Neural cell (in vitro differentiated cells): ENCODE data around the gene FNDC11. TPM values are rescaled to one million over a fixed set of nuclear protein-coding genes. Genes with fewer than 3 reads are reported as not detected.

Experiments used
- H2AFZ ChIP-seq: fragments of 200-600, 300-800 bp; sonication (generic), shearing (Covaris generic); 2 replicates; pipeline ENCODE4 v1.6.0; 2014; ENCODE audit warnings: low read depth, mild to moderate bottlenecking, antibody characterized with exemption, low read length, moderate library complexity
- H3F3A ChIP-seq: fragments of 200-600 bp; shearing (Covaris generic); 2 replicates; pipeline ENCODE4 v1.6.1; 2016; ENCODE audit warnings: mild to moderate bottlenecking, moderate library complexity, mixed read lengths, antibody characterized with exemption, low read length; ENCODE audit not compliant: insufficient read depth, poor library complexity, severe bottlenecking
- H3K27ac ChIP-seq: fragments of 200-600, 300-800 bp; sonication (generic), shearing (Covaris generic); 2 replicates; pipeline ENCODE4 v1.5.1; 2014; ENCODE audit warnings: mild to moderate bottlenecking, low read length, moderate library complexity
- H3K27me3 ChIP-seq: fragments of 300-800, 200-600 bp; sonication (generic), shearing (Covaris generic); 2 replicates; pipeline ENCODE4 v1.6.0; 2014; ENCODE audit warnings: mild to moderate bottlenecking, low read depth, low read length, moderate library complexity; ENCODE audit not compliant: insufficient read depth
- H3K36me3 ChIP-seq: fragments of 300-800, 200-600 bp; sonication (generic), shearing (Covaris generic); 2 replicates; pipeline ENCODE4 v1.5.1; 2014; ENCODE audit warnings: mild to moderate bottlenecking, antibody characterized with exemption, low read length, moderate library complexity; ENCODE audit not compliant: insufficient read depth
- H3K4me2 ChIP-seq: fragments of 300-800, 200-600 bp; sonication (generic), shearing (Covaris generic); 2 replicates; pipeline ENCODE4 v1.6.0; 2014; ENCODE audit warnings: mild to moderate bottlenecking, low read length
- H3K4me3 ChIP-seq: fragments of 300-800, 200-600 bp; sonication (generic), shearing (Covaris generic); 2 replicates; pipeline ENCODE4 v1.5.1; 2014; ENCODE audit warnings: mild to moderate bottlenecking, low read length, moderate library complexity
- H3K79me2 ChIP-seq: fragments of 200-600 bp; shearing (Covaris generic); replicated peaks from 2 replicates; pipeline ENCODE4 v1.6.0; 2014; ENCODE audit warnings: mild to moderate bottlenecking, low read length, moderate library complexity; ENCODE audit not compliant: insufficient read depth
- H3K9ac ChIP-seq: fragments of 300-800, 200-600 bp; sonication (generic), shearing (Covaris generic); 2 replicates; pipeline ENCODE4 v1.6.1; 2016; ENCODE audit warnings: mild to moderate bottlenecking, low read length, mixed read lengths
- H3K9me2 ChIP-seq: fragments of 200-600 bp; shearing (Covaris generic); 2 replicates; pipeline ENCODE4 v1.6.1; 2016; ENCODE audit warnings: mild to moderate bottlenecking, low read length, mixed read lengths; ENCODE audit not compliant: insufficient read depth
- H3K9me3 ChIP-seq: fragments of 200-600, 300-800 bp; sonication (generic), shearing (Covaris generic); 2 replicates; pipeline ENCODE4 v1.6.1; 2016; ENCODE audit warnings: mild to moderate bottlenecking, mixed run types, low read length, moderate library complexity, mixed read lengths
- H4K20me1 ChIP-seq: fragments of 200-600 bp; shearing (Covaris generic); 2 replicates; pipeline ENCODE4 v1.6.1; 2016; ENCODE audit warnings: mild to moderate bottlenecking, mixed run types; ENCODE audit not compliant: insufficient read depth
- CTCF ChIP-seq: fragments of 450-650 bp; IDR thresholded peaks from 2 replicates; pipeline ENCODE4 v1.5.1; 2014; ENCODE audit warnings: antibody characterized with exemption, mild to moderate bottlenecking, moderate library complexity; ENCODE audit not compliant: poor library complexity, severe bottlenecking
- EP300 ChIP-seq: fragments of 450-650 bp; conservative IDR thresholded peaks from 2 replicates; pipeline ENCODE4 v1.6.1; 2014; ENCODE audit warnings: antibody characterized with exemption, mild to moderate bottlenecking, moderate library complexity; ENCODE audit not compliant: poor library complexity, severe bottlenecking
- EZH2 ChIP-seq: fragments of 200-600, 300-800 bp; shearing (Covaris generic), sonication (generic); IDR thresholded peaks from 2 replicates; pipeline ENCODE4 v1.6.1; 2014; ENCODE audit warnings: antibody characterized with exemption, low read length, borderline replicate concordance, mild to moderate bottlenecking; ENCODE audit not compliant: insufficient read depth, poor library complexity, severe bottlenecking
- MXI1 ChIP-seq: fragments of 450-650 bp; conservative IDR thresholded peaks from 2 replicates; pipeline ENCODE4 v1.6.1; 2014; ENCODE audit warnings: antibody characterized with exemption, mild to moderate bottlenecking; ENCODE audit not compliant: poor library complexity, severe bottlenecking
- POLR2AphosphoS5 ChIP-seq: IDR thresholded peaks from 2 replicates; pipeline ENCODE4 v1.6.1; 2012
- RAD21 ChIP-seq: fragments of 450-650 bp; conservative IDR thresholded peaks from 2 replicates; pipeline ENCODE4 v1.6.1; 2014; ENCODE audit warnings: antibody characterized with exemption, mild to moderate bottlenecking, moderate library complexity
- REST ChIP-seq: IDR thresholded peaks from 2 replicates; pipeline ENCODE4 v1.6.1; 2012; ENCODE audit warnings: borderline replicate concordance
- SMC3 ChIP-seq: fragments of 450-650 bp; conservative IDR thresholded peaks from 2 replicates; pipeline ENCODE4 v1.6.1; 2014; ENCODE audit warnings: antibody characterized with exemption, mild to moderate bottlenecking, moderate library complexity; ENCODE audit not compliant: poor library complexity
- TAF1 ChIP-seq: IDR thresholded peaks from 2 replicates; pipeline ENCODE4 v1.6.1; 2012; ENCODE audit warnings: low read depth
- polyA plus RNA-seq: library from polyadenylated mRNA; depleted of rRNA; stranded (reverse); fragments of >200 nt; gene quantifications from 2 replicates; pipeline ENCODE4 v1.2.3, GENCODE V29; 2014

FNDC11 gene
- polyA plus RNA-seq, 1 donor from 2014 or later, result 1.9 TPM

- Histone ChIP-seq H3F3A (no peaks in the 10 kb centered on the region), H3K27me3 (no peaks in the 10 kb centered on the region), H3K9ac (peak overlapping the region; percentile 54), H2AFZ (peak overlapping the region; percentile 45), H3K36me3 (no peaks in the 10 kb centered on the region), H3K9me3 (no peaks in the 10 kb centered on the region), H3K4me3 (peak overlapping the region; percentile 65), H3K4me2 (no peak overlapping the region), H4K20me1 (no peaks in the 10 kb centered on the region), H3K79me2 (no peaks in the 10 kb centered on the region), H3K27ac (no peak overlapping the region), H3K9me2 (no peaks in the 10 kb centered on the region)
- TF ChIP-seq REST (no peak), EP300 (no peak), TAF1 (no peak), MXI1 (no peak), EZH2 (no peak), CTCF (no peak), SMC3 (no peak), POLR2AphosphoS5 (no peak), RAD21 (no peak)
Measured at GRCh38 chr20:63554361-63555278, 661 bp downstream of the FNDC11 start.

- H4K20me1 ChIP-seq, result no peaks in the 10 kb centered on the region
- no peaks in the 10 kb centered on the region for H3K27me3 ChIP-seq
- H3K9me3 ChIP-seq, result no peaks in the 10 kb centered on the region
- no peaks in the 10 kb centered on the region for H3K36me3 ChIP-seq
- H3K27ac ChIP-seq, result no peak overlapping the region
- no peak overlapping the region for H3K9ac ChIP-seq
- TF ChIP-seq REST (no peak), MXI1 (no peak), RAD21 (no peak), EZH2 (no peak), SMC3 (no peak)
- no peaks in the 10 kb centered on the region for H3K79me2 ChIP-seq
- no peaks in the 10 kb centered on the region for H3K9me2 ChIP-seq
- no peaks in the 10 kb centered on the region for H3F3A ChIP-seq
- no peak overlapping the region for H3K4me3 ChIP-seq
- H2AFZ ChIP-seq, result no peak overlapping the region
- H3K4me2 ChIP-seq, result no peak overlapping the region
Measured at GRCh38 chr20:63555661-63556381, 1.9 kb downstream of the FNDC11 start.
